CD8-positive, alpha-beta memory T cell (primary cell): Measurements from ENCODE around the gene KIAA1958. TPM values are rescaled to one million over a fixed set of nuclear protein-coding genes. Genes with fewer than 3 reads are reported as not detected.

Experiments used
- CTCF ChIA-PET: fragments of 350-600 bp; sonication (Branson Sonifier 250); formaldehyde crosslinking; loops from one replicate; lab custom pipeline; 2021; ENCODE audit warnings: antibody characterized with exemption; lab: Charles Lee
- POLR2A ChIA-PET: fragments of 350-600 bp; sonication (Branson Sonifier 250); formaldehyde crosslinking; loops from one replicate; lab custom pipeline; 2021; ENCODE audit warnings: antibody characterized with exemption; lab: Charles Lee
- DNase-seq, 5 donors: peaks; one replicate each; pipeline versions ENCODE4 v3.0.0 to v3.0.0-alpha.2; 2020 to 2022; ENCODE audit warnings: mixed read lengths in 1 of 5
- H3K27ac ChIP-seq: one replicate; pipeline ENCODE4 v1.7.0; 2013; ENCODE audit warnings: low read depth, mild to moderate bottlenecking, low read length, moderate library complexity
- H3K27me3 ChIP-seq: 2 replicates; pipeline ENCODE4 v1.7.0; 2013; ENCODE audit warnings: low read length, mild to moderate bottlenecking; ENCODE audit not compliant: insufficient read depth, poor library complexity, severe bottlenecking
- H3K36me3 ChIP-seq: 2 replicates; pipeline ENCODE4 v1.7.0; 2013; ENCODE audit warnings: mild to moderate bottlenecking, low read length, moderate library complexity; ENCODE audit not compliant: insufficient read depth
- H3K4me1 ChIP-seq: 2 replicates; pipeline ENCODE4 v1.7.0; 2013; ENCODE audit warnings: mild to moderate bottlenecking, low read length, moderate library complexity; ENCODE audit not compliant: insufficient read depth
- H3K4me3 ChIP-seq: 2 replicates; pipeline ENCODE4 v1.7.0; 2013; ENCODE audit warnings: mild to moderate bottlenecking, low read length
- H3K9me3 ChIP-seq: 2 replicates; pipeline ENCODE4 v1.7.0; 2013; ENCODE audit warnings: mild to moderate bottlenecking, low read length
- H3K27ac Mint-ChIP-seq, 8 donors: one replicate each; pipeline ENCODE4 v1.8.0; 2020 to 2021; ENCODE audit warnings: mixed read lengths in 8 of 8, mild to moderate bottlenecking in 6 of 8, inconsistent platforms in 3 of 8, moderate library complexity in 3 of 8
- H3K27me3 Mint-ChIP-seq, 2 donors: one replicate each; pipeline ENCODE4 v1.8.0; 2020 to 2021; ENCODE audit warnings: mixed read lengths in 2 of 2, mild to moderate bottlenecking in 1 of 2, moderate library complexity in 1 of 2
- H3K36me3 Mint-ChIP-seq, 3 donors: one replicate each; pipeline ENCODE4 v1.8.0; 2020 to 2021; ENCODE audit warnings: mixed read lengths in 3 of 3, inconsistent platforms in 1 of 3, mild to moderate bottlenecking in 1 of 3
- H3K4me1 Mint-ChIP-seq, 3 donors: one replicate each; pipeline ENCODE4 v1.8.0; 2020 to 2021; ENCODE audit warnings: mixed read lengths in 3 of 3, inconsistent platforms in 1 of 3, mild to moderate bottlenecking in 1 of 3
- H3K4me3 Mint-ChIP-seq, 7 donors: one replicate each; pipeline ENCODE4 v1.8.0; 2020 to 2021; ENCODE audit warnings: mixed read lengths in 7 of 7, mild to moderate bottlenecking in 6 of 7, moderate library complexity in 4 of 7, inconsistent platforms in 2 of 7
- H3K9me3 Mint-ChIP-seq, 5 donors: one replicate each; pipeline ENCODE4 v1.8.0; 2020 to 2022; ENCODE audit warnings: mixed read lengths in 5 of 5, mild to moderate bottlenecking in 3 of 5, moderate library complexity in 2 of 5, inconsistent platforms in 1 of 5
- polyA plus RNA-seq: library from polyadenylated mRNA; unstranded; fragments of 300-500 nt; fragmentation: Illumina TruSeq; gene quantifications from one replicate; pipeline ENCODE4 v1.2.3, GENCODE V29; 2021
- total RNA-seq, 2 experiments: library from RNA; stranded (reverse); gene quantifications; one replicate each; pipeline ENCODE4 v1.2.3, GENCODE V29; 2021

Gene KIAA1958
- total and polyA plus RNA-seq, 3 experiments from 2014 or later = 2.4 to 6.7 (median 6.4) TPM

DNA sequence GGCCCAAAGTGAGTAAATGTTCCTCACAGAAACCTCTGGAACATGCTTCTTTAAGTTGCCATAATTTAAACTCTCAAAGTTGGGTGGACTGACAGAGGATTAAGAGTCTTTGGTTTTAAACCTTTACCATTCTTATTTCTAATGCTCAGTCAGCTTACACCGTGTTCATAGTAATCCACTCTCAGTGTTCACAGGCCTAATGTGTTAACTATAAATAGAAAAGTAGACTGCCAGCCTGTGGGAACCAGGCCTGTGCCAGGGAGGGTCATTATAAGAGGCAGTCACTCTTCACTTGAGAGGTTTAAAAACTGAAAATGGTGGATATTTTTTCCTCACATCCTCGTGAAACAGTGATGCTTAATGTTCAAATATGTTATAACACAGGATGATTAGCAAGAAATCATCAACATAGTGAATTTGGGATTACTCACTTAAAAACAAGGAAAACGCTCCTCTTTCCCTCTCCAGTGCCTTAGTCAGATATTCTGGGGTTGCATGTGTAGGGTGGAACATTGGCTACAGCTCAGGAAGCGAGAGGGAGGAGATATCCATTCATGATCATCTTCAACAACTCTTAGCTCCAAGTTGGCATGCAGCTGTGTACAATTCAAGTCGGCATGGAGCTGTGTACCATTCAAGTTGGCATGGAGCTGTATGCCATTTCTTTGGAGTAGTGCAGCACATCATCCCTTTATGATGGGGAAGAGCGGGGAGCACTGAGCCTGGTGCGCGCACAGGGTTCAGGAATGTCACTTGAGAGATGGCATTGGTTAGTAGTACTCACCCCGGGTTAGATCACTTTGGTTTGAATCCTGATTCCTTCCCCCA lies 65.8 kb downstream of the KIAA1958 start:
- ChIA-PET POLR2A (no interaction called here), CTCF (no interaction called here)
- Mint-ChIP-seq H3K9me3 (no peaks in the 10 kb centered on the region), H3K27ac (no peak overlapping the region), H3K27me3 (no peaks in the 10 kb centered on the region), H3K4me1 (peaks cover 0 to 5% (median 0%) of the 10 kb centered on the region in 3 donors), H3K36me3 (no peaks in the 10 kb centered on the region), H3K4me3 (no peak overlapping the region)
- H3K36me3 ChIP-seq = no peaks in the 10 kb centered on the region
- no peaks in the 10 kb centered on the region for H3K4me1 ChIP-seq
- H3K9me3 ChIP-seq = no peaks in the 10 kb centered on the region
- no peak overlapping the region for H3K4me3 ChIP-seq
- no peak overlapping the region for H3K27ac ChIP-seq
- H3K27me3 ChIP-seq = no peaks in the 10 kb centered on the region
- no peak for DNase-seq

DNA sequence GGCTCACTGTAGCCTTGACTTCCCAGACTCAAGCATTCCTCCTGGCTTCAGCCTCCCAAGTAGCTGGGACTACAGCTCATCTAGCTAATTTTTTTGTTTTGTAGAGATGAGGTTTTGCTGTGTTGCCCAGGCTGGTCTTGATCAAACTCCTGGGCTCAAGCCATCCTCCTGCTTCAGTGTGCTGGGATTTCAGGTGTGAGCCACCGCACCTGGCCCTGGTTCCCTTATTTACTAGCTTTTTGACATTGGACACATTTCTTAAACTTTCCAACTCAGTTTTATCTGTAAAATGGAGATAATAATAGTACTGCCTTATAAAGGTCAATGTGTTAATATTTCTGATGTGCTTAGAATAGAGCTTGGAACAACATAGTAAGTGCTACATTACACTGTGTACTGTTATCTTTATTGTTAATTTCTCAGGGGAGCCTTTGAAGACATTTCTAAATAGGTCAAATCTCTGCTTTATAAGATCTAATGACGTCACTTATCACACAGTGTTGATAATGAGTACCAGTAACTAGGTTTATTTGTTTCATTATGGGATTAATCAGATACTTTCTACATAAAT lies 66.7 kb downstream of the KIAA1958 start:
- H3K27ac ChIP-seq = no peak overlapping the region
- Mint-ChIP-seq H3K4me3 (no peak overlapping the region), H3K9me3 (no peaks in the 10 kb centered on the region), H3K4me1 (peaks cover 0 to 4% (median 0%) of the 10 kb centered on the region in 3 donors), H3K27ac (no peak overlapping the region), H3K27me3 (no peaks in the 10 kb centered on the region), H3K36me3 (no peaks in the 10 kb centered on the region)
- no peaks in the 10 kb centered on the region for H3K9me3 ChIP-seq
- no peak for DNase-seq
- no peak overlapping the region for H3K4me3 ChIP-seq
- no peaks in the 10 kb centered on the region for H3K4me1 ChIP-seq
- ChIA-PET POLR2A (no interaction called here), CTCF (no interaction called here)
- no peaks in the 10 kb centered on the region for H3K36me3 ChIP-seq
- no peaks in the 10 kb centered on the region for H3K27me3 ChIP-seq

DNA sequence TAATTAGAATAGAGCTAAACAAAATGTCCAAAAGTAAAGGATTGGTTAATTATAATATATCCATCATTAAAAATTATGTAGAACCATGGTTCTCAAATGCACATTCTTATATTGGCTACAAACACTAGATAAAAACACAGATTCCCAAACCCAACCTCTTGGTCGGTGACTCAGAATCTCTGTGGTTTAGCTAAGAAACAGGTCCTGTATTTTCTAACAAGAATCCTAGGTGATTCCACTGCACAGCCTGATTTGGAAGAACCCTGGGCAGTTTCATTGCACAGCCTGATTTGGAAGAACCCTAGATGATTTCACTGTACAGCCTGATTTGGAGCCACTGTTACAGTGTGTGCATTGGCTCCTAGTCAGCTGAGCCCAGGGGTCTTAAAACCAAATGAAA lies 67.9 kb downstream of the KIAA1958 start:
- Mint-ChIP-seq H3K27ac (no peak overlapping the region), H3K4me1 (no peaks in the 10 kb centered on the region), H3K4me3 (no peak overlapping the region), H3K9me3 (no peaks in the 10 kb centered on the region), H3K27me3 (no peaks in the 10 kb centered on the region), H3K36me3 (no peaks in the 10 kb centered on the region)
- ChIA-PET POLR2A (no interaction called here), CTCF (interaction anchor here (1.3 kb wide), 1 partner anchor 175 kb away, joined by 3 read pairs; the partner anchor contains the start of gene HSDL2)
- Histone ChIP-seq H3K27me3 (no peaks in the 10 kb centered on the region), H3K9me3 (no peaks in the 10 kb centered on the region), H3K36me3 (no peaks in the 10 kb centered on the region), H3K4me1 (no peaks in the 10 kb centered on the region), H3K4me3 (no peak overlapping the region), H3K27ac (no peak overlapping the region)
- DNase-seq = no peak

DNA sequence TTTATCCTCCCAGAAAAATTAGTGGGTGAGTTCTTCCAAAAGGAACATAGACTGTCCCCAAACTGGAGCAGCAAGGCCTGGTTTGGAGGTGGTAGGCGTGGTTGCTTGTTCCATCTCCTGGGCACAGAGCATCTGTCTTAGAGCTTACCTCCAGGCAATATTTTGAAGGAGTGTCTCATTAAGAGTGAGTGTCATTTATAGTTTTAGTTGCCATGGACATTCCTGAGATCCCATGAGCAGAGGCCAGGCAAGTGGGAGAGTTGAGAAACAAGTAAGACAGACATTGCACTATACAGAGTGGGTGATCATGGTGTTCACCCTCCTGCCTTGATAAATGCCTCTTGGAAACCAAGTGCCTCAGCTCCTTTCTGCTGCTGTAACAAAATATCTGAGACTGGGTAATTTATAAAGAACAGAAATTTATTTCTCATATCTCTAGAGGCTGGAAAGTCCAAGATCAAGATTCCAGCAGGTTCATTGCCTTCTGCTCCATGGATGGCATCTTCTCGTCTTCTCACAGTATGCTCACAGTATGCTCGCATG lies 68.5 kb downstream of the KIAA1958 start:
- H3K9me3 ChIP-seq = no peaks in the 10 kb centered on the region
- Mint-ChIP-seq H3K9me3 (no peaks in the 10 kb centered on the region), H3K4me1 (no peaks in the 10 kb centered on the region), H3K4me3 (no peak overlapping the region), H3K36me3 (no peaks in the 10 kb centered on the region), H3K27me3 (no peaks in the 10 kb centered on the region), H3K27ac (no peak overlapping the region)
- DNase-seq = no peak
- H3K27me3 ChIP-seq = no peaks in the 10 kb centered on the region
- H3K4me3 ChIP-seq = no peak overlapping the region
- H3K27ac ChIP-seq = no peak overlapping the region
- POLR2A ChIA-PET = no interaction called here
- CTCF ChIA-PET = interaction anchor here (1.3 kb wide), 1 partner anchor 176 kb away, joined by 3 read pairs; the partner anchor contains the start of gene HSDL2
- H3K4me1 ChIP-seq = no peaks in the 10 kb centered on the region
- no peaks in the 10 kb centered on the region for H3K36me3 ChIP-seq

DNA sequence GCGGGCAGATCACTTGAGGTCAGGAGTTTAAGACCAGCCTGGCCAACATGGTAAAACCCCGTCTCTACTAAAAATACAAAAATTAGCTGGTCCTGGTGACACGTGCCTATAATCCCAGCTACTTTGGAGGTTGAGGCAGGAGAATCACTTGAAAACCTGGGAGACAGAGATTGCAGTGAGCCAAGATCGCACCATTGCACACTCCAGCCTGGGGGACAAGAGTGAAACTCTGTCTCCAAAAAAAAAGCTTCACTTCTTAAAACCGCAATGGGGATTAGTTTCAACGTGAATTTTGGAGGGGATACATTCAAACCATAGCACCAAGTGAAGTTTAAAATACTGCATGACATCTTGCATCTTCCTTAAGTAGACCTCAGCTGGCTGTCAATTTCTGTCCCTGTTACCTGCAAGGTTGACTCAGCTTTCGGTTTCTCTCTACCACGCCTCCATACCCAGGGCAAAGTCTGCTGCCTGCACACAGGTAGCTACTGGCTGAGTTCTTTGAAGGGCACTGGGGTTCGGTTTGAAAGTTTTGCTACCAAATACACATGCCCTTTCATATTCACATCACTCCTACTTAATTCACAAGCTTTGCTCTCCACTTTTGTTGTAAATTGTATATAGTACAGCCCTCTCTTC lies 69.3 kb downstream of the KIAA1958 start:
- Mint-ChIP-seq H3K9me3 (no peaks in the 10 kb centered on the region), H3K4me3 (no peak overlapping the region), H3K27ac (peak overlapping the region in 1 of 8 donors; percentile 22), H3K36me3 (no peaks in the 10 kb centered on the region), H3K27me3 (no peaks in the 10 kb centered on the region), H3K4me1 (no peaks in the 10 kb centered on the region)
- H3K27me3 ChIP-seq = no peaks in the 10 kb centered on the region
- no peaks in the 10 kb centered on the region for H3K36me3 ChIP-seq
- ChIA-PET CTCF (no interaction called here), POLR2A (no interaction called here)
- DNase-seq = no peak
- no peak overlapping the region for H3K4me3 ChIP-seq
- no peak overlapping the region for H3K27ac ChIP-seq
- H3K4me1 ChIP-seq = no peaks in the 10 kb centered on the region
- H3K9me3 ChIP-seq = no peaks in the 10 kb centered on the region

DNA sequence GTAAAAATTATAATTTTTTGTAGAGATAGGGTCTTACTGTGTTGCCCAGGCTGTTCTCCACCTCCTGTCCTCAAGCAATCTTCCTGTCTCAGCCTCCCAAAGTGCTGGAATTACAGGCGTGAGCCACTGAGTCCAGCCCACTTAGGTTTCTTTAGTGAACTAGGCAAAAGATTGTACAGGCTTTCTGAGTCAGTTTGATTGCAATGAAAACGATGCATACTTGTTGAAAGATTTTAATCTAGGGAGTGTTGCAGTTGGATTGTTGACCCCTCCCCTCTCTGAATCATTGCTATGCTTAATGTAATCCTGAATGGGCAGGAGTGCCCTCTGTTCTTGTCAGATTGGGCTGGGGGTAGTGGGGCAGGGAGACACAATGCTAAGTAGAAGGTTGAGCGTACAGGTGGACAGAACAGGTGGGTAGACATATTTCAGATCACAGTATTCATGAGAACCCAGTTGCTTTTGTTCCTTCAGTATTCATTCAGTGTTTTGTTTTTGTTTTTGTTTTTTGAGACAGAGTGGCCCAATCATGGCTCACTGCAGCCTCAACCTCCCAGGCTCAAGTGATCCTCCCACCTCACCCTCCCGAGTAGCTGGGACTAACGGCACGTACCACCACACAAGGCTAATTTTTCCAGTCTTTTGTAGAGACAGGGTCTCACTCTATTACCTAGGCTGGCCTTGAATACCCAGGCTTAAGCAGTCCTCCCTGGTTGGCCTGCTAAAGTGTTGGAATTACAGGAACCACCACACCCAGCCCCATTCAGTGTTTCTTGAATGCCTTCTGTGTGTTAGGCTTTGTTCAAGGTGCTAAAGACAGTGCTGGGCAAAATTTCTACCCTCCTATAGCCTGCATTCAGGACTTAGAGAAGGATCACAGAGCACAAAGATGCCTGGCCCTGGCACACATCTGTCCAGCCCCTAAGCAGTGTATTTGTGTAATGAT lies 70.1 kb downstream of the KIAA1958 start:
- no peak for DNase-seq
- no peak overlapping the region for H3K4me3 Mint-ChIP-seq
- no peak overlapping the region for H3K27ac Mint-ChIP-seq
- no peaks in the 10 kb centered on the region for H3K27me3 Mint-ChIP-seq
- Histone ChIP-seq H3K4me1 (no peaks in the 10 kb centered on the region), H3K36me3 (no peaks in the 10 kb centered on the region), H3K4me3 (no peak overlapping the region), H3K27me3 (no peaks in the 10 kb centered on the region), H3K27ac (no peak overlapping the region), H3K9me3 (no peaks in the 10 kb centered on the region)
- POLR2A ChIA-PET = no interaction called here
- CTCF ChIA-PET = no interaction called here
- no peaks in the 10 kb centered on the region for H3K36me3 Mint-ChIP-seq
- no peaks in the 10 kb centered on the region for H3K4me1 Mint-ChIP-seq
- H3K9me3 Mint-ChIP-seq = no peaks in the 10 kb centered on the region

DNA sequence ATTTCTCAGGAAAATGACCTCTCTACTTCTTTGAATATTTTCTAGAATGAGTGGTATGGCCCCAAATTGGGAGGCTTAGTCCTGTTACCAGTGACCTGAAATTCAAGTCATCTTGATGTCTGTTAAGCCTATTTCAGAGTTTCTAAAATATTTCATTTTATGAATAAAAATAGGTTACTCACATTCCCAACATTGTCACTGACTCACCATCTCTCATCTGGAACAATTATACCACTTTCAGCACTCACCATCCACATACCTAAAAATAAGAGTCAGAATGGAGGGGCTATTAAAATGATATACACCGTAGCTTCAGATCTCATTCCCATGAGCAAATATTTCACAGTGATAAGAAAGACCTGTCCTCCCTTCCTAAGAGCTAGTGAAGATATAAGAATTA lies 71.8 kb downstream of the KIAA1958 start:
- no peak for DNase-seq
- H3K36me3 Mint-ChIP-seq = no peaks in the 10 kb centered on the region
- no peaks in the 10 kb centered on the region for H3K27me3 ChIP-seq
- H3K27ac ChIP-seq = no peak overlapping the region
- H3K4me1 Mint-ChIP-seq = no peaks in the 10 kb centered on the region
- H3K4me1 ChIP-seq = no peaks in the 10 kb centered on the region
- H3K27ac Mint-ChIP-seq = no peak overlapping the region
- no peaks in the 10 kb centered on the region for H3K27me3 Mint-ChIP-seq
- H3K36me3 ChIP-seq = no peaks in the 10 kb centered on the region
- H3K9me3 ChIP-seq = no peaks in the 10 kb centered on the region
- no peak overlapping the region for H3K4me3 Mint-ChIP-seq
- no peaks in the 10 kb centered on the region for H3K9me3 Mint-ChIP-seq
- ChIA-PET CTCF (no interaction called here), POLR2A (interaction anchor here (0.7 kb wide), 1 partner anchor 9 kb away, joined by 3 read pairs; no protein-coding TSS in a partner anchor)
- H3K4me3 ChIP-seq = no peak overlapping the region
